ENCODE results near the gene ELOF1.

- TF ChIP-seq JUN (IDR thresholded peaks at IDR 0.05) (no peak), CTCF (IDR thresholded peaks at IDR 0.05) (no peak), HOXB13 (CRISPR knock-in tag; IDR thresholded peaks at IDR 0.05; ENCODE audit: low read depth) (no peak), FOXS1 (CRISPR knock-in tag; IDR thresholded peaks at IDR 0.05) (no peak), REST (IDR thresholded peaks at IDR 0.05) (no peak), E2F6 (IDR thresholded peaks at IDR 0.05; ENCODE audit: borderline replicate concordance, low read depth) (no peak), ZFP36 (IDR thresholded peaks at IDR 0.05; ENCODE audit: borderline replicate concordance, partially characterized antibody) (no peak), EP300 (IDR thresholded peaks at IDR 0.05) (no peak), PHF8 (IDR thresholded peaks at IDR 0.05; ENCODE audit: borderline replicate concordance, low read depth) (no peak), POLR2A (IDR thresholded peaks at IDR 0.05; ENCODE audit: low read length) (no peak)
Observed at GRCh38 chr19:11541238-11541637, 17.8 kb downstream of the ELOF1 start.
